Activated CD4-positive, alpha-beta T cell treated with anti-CD3 and anti-CD28 coated beads for 36 hours (primary cell): ENCODE results near the gene ITGB4. TPM values are rescaled to one million over a fixed set of nuclear protein-coding genes. Genes with fewer than 3 reads are reported as not detected.

Source experiments
- ATAC-seq: fragments of 200-7000 bp; cut with Tn5 transposase; one replicate; pipeline ENCODE4 v1.10.0; 2021; ENCODE audit warnings: mild to moderate bottlenecking, moderate library complexity
- CTCF ChIA-PET: fragments of 350-600 bp; sonication (Branson Sonifier 250); formaldehyde crosslinking; loops from one replicate; lab custom pipeline; 2021; ENCODE audit warnings: antibody characterized with exemption; lab: Charles Lee
- POLR2A ChIA-PET: fragments of 350-600 bp; sonication (Branson Sonifier 250); formaldehyde crosslinking; loops from one replicate; lab custom pipeline; 2021; ENCODE audit warnings: antibody characterized with exemption, inconsistent platforms; lab: Charles Lee
- DNase-seq: peaks from one replicate; pipeline ENCODE4 v3.0.0-alpha.2; 2020
- H3K27ac Mint-ChIP-seq: one replicate; pipeline ENCODE4 v1.8.0; 2021; ENCODE audit warnings: mixed read lengths
- H3K27me3 Mint-ChIP-seq: one replicate; pipeline ENCODE4 v1.8.0; 2021; ENCODE audit warnings: mixed read lengths
- H3K36me3 Mint-ChIP-seq: one replicate; pipeline ENCODE4 v1.8.0; 2021; ENCODE audit warnings: low read depth, mixed read lengths
- H3K4me1 Mint-ChIP-seq: one replicate; pipeline ENCODE4 v1.8.0; 2021; ENCODE audit warnings: mixed read lengths
- H3K4me3 Mint-ChIP-seq: one replicate; pipeline ENCODE4 v1.8.0; 2021; ENCODE audit warnings: mild to moderate bottlenecking, moderate library complexity, mixed read lengths
- H3K9me3 Mint-ChIP-seq: one replicate; pipeline ENCODE4 v1.8.0; 2021; ENCODE audit warnings: low read depth, mixed read lengths
- intact Hi-C, 2 experiments: fragments of 100-400 bp; cut with DNase I in 1 of 2; cut with micrococcal nuclease in 1 of 2; formaldehyde crosslinking; loops; one replicate each; pipeline versions ENCODE4 v1.14.2 to v1.15.1; 2022 to 2024; cut with DNase I, micrococcal nuclease
- total RNA-seq, 2 experiments: library from RNA; stranded (reverse); gene quantifications; one replicate each; pipeline ENCODE4 v1.2.3, GENCODE V29; 2021

Gene ITGB4
- total RNA-seq, 2 experiments from 2014 or later: 0.62 to 1.5 TPM

DNA sequence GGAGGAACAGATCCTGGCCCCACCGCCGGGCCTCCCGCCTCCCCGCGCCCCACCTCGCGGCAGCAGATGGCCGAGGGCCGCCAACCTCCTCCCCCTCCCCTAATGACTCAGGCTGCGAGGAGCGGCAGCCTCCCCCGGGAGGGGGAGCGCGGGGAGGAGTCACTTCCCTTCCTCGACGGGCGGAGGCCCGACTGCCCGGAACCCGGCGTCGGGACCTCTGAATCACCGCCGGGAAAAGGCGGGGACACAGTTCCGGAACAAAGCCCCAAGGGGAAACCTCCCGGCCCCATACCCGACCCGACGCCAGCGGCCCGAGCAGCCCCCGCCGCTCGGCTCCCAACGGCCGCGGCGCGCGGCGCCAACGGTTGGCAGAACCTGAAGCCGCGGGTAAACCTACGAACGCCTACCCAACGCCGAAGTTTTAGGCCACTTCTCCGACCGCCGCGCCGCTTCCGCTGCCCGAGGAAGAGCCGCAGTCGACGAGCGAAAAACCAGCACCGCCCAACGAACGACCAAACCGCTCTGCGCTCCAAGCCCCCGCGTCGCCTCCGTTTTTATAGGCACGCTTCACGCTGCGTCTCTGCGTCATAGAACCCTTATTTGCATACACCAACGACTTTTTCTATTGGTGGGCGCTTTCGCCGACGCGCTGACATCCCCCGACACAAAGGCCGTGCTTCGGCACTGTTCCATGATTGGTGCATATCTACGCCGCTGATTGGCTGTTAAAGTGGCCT lies 58.2 kb downstream of the ITGB4 start:
- Mint-ChIP-seq H3K4me1 (peaks cover 46% of the 10 kb centered on the region), H3K27ac (peak overlapping the region; percentile 99), H3K4me3 (peak overlapping the region; percentile 98), H3K27me3 (peaks cover 1% of the 10 kb centered on the region), H3K36me3 (peaks cover 45% of the 10 kb centered on the region), H3K9me3 (no peaks in the 10 kb centered on the region)
- intact Hi-C loops: loop anchor here (1.0 to 5.0 kb wide), 14 partner anchors 14 to 958 kb away; partner anchors contain the start of genes UBALD2 (in 2 of the 2), GALK1 (in 1 of the 2), GALR2 (in 1 of the 2) and RECQL5 (in 1 of the 2)
- CTCF ChIA-PET: interaction anchor here (0.6 to 2.3 kb wide), 10 partner anchors 14 to 231 kb away, joined by 3 to 8 read pairs (median 4); partner anchors contain the start of genes GALK1, TRIM65 and WBP2
- DNase-seq (peak; percentile 96), ATAC-seq (peak; percentile 69)
- POLR2A ChIA-PET: interaction anchor here (0.6 to 1.6 kb wide), 24 partner anchors 9 to 819 kb away, joined by 3 to 25 read pairs (median 4); partner anchors contain the start of genes GALK1, ITGB4, SLC25A19 and UNC13D

DNA sequence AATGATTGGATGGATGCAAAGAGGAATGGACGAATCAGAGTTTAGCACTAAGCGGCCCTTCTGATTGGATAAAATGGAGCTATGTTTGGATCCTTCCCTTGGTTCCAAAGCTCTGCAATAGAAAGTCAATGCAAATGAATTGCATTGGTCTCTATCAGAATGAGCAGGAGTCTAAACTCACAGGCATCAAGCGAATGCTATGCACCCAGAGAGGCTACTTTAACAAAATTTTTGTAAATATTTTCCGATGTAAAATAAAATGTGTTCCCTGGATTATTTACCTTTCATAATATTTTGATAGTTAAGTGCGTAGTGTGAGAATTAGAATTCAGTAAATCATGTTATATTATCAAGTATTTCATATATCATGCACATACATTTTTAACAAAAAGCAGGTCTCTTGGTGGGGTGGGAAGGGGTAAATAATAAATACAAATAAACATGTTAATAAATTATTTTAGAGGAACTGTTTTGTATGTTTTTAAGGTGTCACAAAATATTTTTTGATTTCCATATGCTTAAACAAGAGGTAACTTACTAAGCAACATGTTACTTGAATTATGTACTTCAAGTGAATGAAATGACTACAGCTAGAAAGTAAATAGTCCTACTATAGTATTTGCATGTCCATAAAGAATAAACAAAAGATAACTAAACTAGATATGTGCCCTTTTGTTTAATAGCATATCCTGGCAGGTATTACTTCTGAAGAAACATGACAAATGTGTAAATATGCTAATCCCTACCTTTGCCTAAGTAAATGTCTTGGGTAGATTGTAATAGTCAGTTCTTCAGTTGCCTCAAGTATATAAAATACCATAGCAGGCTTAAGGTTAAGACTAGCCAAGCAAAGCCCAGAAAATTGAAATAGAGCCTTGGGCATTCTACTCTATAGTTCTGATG lies 59.0 kb downstream of the ITGB4 start:
- ChIA-PET POLR2A (interaction anchor here (0.5 to 1.6 kb wide), 24 partner anchors 9 to 820 kb away, joined by 3 to 25 read pairs (median 4); partner anchors contain the start of genes GALK1, ITGB4, RECQL5 and SAP30BP), CTCF (interaction anchor here (0.6 to 2.3 kb wide), 11 partner anchors 10 to 622 kb away, joined by 3 to 8 read pairs (median 4); partner anchors contain the start of genes GALK1, TRIM65 and WBP2)
- Mint-ChIP-seq H3K9me3 (no peaks in the 10 kb centered on the region), H3K4me3 (peak overlapping the region; percentile 98), H3K27ac (peak overlapping the region; percentile 99), H3K4me1 (peaks cover 46% of the 10 kb centered on the region), H3K36me3 (peaks cover 44% of the 10 kb centered on the region), H3K27me3 (peaks cover 1% of the 10 kb centered on the region)
- DNase-seq (no peak), ATAC-seq (no peak)
- intact Hi-C loops: loop anchor here (1.0 to 10.0 kb wide), 18 partner anchors 15 to 957 kb away; partner anchors contain the start of genes SRSF2 (in 2 of the 2), UBALD2 (in 2 of the 2), FDXR (in 1 of the 2) and GALK1 (in 1 of the 2)

DNA sequence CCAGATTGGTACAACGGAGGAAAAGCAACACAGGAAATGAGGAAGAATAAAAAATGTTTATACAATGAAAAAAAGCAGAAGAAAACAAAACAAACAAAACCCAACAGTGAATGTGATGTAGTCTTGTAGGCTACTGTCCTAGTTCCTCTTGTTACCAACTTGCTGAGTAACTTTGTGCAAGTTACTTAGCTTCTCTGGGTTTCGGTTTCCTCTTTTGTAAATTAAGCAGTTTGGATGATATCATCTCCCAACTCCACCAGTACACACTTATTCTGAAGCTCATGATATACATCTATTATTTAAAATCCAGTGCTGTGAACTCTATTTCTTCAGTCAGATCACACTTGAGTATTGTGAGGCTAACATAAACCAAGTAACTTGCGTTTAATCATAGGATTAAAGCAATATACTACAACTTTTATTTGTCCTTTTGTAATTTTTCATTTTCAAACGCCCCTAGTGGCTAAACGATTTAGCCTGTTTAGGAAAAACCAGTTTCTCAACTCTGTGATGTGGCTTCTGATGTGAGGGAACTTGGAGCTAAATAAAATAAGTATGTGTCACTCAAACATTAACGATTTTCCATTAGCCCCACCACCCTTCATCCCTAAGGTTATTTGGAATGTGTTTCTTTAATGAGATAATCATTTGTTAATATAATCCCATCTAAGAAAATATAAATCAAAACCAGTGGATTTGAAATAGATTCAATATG lies 62.0 kb downstream of the ITGB4 start:
- H3K27ac Mint-ChIP-seq: peak overlapping the region; percentile 100
- ChIA-PET POLR2A (interaction anchor here (0.6 to 5.1 kb wide), 6 partner anchors 9 to 446 kb away, joined by 3 to 45 read pairs (median 4); partner anchors contain the start of gene WBP2), CTCF (interaction anchor here (0.5 to 2.2 kb wide), 19 partner anchors 10 to 481 kb away, joined by 3 to 13 read pairs (median 5); partner anchors contain the start of genes GALK1, RECQL5, SAP30BP and WBP2)
- H3K4me3 Mint-ChIP-seq: peak overlapping the region; percentile 91
- H3K4me1 Mint-ChIP-seq: peaks cover 52% of the 10 kb centered on the region
- H3K27me3 Mint-ChIP-seq: peaks cover 1% of the 10 kb centered on the region
- DNase-seq: no peak
- intact Hi-C loops: loop anchor here (5.0 to 10.0 kb wide), 4 partner anchors 409 to 954 kb away; partner anchors contain the start of genes FDXR (in 1 of the 2), MFSD11 (in 1 of the 2), SPHK1 (in 1 of the 2) and SRSF2 (in 1 of the 2)
- peak; percentile 18 for ATAC-seq
- no peaks in the 10 kb centered on the region for H3K9me3 Mint-ChIP-seq
- peaks cover 21% of the 10 kb centered on the region for H3K36me3 Mint-ChIP-seq

DNA sequence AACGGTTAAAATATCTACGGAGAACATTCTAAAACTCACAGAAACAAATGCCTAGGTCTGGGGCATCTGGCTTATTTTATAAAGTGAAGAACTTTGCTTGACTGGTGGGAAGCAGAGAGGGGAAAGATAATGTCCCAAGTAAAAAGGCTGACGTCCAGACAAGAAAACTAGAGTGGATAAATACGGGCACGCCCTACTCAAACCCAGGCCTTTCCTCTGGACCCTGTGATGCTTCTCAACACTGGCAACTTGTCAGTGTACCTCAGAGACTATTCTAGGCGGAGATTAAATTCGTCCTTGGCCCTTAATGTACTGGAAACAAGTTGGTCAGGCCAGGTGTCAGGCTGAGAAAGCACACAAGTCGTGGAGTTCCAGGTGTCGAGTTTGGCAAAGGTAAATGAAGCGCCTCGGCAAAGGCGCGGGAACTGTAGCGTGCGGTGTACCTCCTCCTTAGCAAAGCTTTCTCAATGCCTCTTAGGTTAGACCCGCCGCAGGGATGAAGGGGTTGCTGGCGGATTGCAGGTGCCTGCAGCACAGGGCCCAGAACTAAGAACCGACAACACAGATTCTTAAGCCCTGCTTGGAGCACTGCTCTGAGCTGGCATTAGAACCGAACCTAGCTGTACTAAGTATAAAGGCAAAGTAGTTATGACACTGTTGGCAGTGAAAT lies 62.7 kb downstream of the ITGB4 start:
- POLR2A ChIA-PET: interaction anchor here (0.7 to 5.1 kb wide), 5 partner anchors 9 to 71 kb away, joined by 3 to 45 read pairs (median 8); partner anchors contain the start of gene WBP2
- peak; percentile 5 for ATAC-seq
- DNase-seq: peak; percentile 50
- H3K36me3 Mint-ChIP-seq: peaks cover 14% of the 10 kb centered on the region
- CTCF ChIA-PET: interaction anchor here (0.6 to 2.2 kb wide), 17 partner anchors 8 to 480 kb away, joined by 3 to 13 read pairs (median 5); partner anchors contain the start of genes GALK1, RECQL5, SAP30BP and WBP2
- intact Hi-C loops: loop anchor here (1.0 to 10.0 kb wide), 13 partner anchors 43 to 953 kb away; partner anchors contain the start of genes FBF1 (in 1 of the 2), FDXR (in 1 of the 2), GGA3 (in 1 of the 2) and GRB2 (in 1 of the 2)
- peaks cover 1% of the 10 kb centered on the region for H3K27me3 Mint-ChIP-seq
- H3K4me1 Mint-ChIP-seq: peaks cover 55% of the 10 kb centered on the region
- no peaks in the 10 kb centered on the region for H3K9me3 Mint-ChIP-seq
- H3K27ac Mint-ChIP-seq: peak overlapping the region; percentile 100
- peak overlapping the region; percentile 91 for H3K4me3 Mint-ChIP-seq

- intact Hi-C loops: loop anchor here (1.0 to 10.0 kb wide), 15 partner anchors 42 to 953 kb away; partner anchors contain the start of genes WBP2 (in 2 of the 2), ACOX1 (in 1 of the 2), FBF1 (in 1 of the 2) and FDXR (in 1 of the 2)
- POLR2A ChIA-PET: interaction anchor here (0.5 to 5.1 kb wide), 5 partner anchors 10 to 71 kb away, joined by 3 to 45 read pairs (median 4); partner anchors contain the start of gene WBP2
- Mint-ChIP-seq H3K36me3 (peaks cover 12% of the 10 kb centered on the region), H3K9me3 (no peaks in the 10 kb centered on the region), H3K27ac (peak within 1 kb of the TSS; percentile 100), H3K27me3 (peaks cover 1% of the 10 kb centered on the region), H3K4me3 (peak within 1 kb of the TSS; percentile 91), H3K4me1 (peaks cover 55% of the 10 kb centered on the region)
- DNase-seq (peak; percentile 97), ATAC-seq (peak; percentile 67)
- CTCF ChIA-PET: interaction anchor here (0.7 to 3.2 kb wide), 8 partner anchors 8 to 152 kb away, joined by 3 to 16 read pairs (median 6); partner anchors contain the start of genes GALK1 and WBP2
These were observed 63.3 kb downstream of the ITGB4 start, which contains the start of gene UNK for GRCh38 chr17:75784473-75785015. Gene UNK, plus strand, starts transcription at chr17:75784806. Its CDS starts 75 bp downstream, at chr17:75784881.

- Mint-ChIP-seq H3K9me3 (no peaks in the 10 kb centered on the region), H3K27ac (peak overlapping the region; percentile 100), H3K4me1 (peaks cover 49% of the 10 kb centered on the region), H3K36me3 (peaks cover 10% of the 10 kb centered on the region), H3K4me3 (peak overlapping the region; percentile 91), H3K27me3 (no peaks in the 10 kb centered on the region)
- intact Hi-C loops: loop anchor here (1.0 to 10.0 kb wide), 8 partner anchors 42 to 942 kb away; partner anchors contain the start of genes ACOX1 (in 1 of the 2), GGA3 (in 1 of the 2), JMJD6 (in 1 of the 2) and METTL23 (in 1 of the 2)
- POLR2A ChIA-PET: interaction anchor here (0.5 to 5.1 kb wide), 10 partner anchors 11 to 406 kb away, joined by 3 to 45 read pairs (median 4); partner anchors contain the start of gene GALK1
- CTCF ChIA-PET: interaction anchor here (0.8 to 3.8 kb wide), 14 partner anchors 9 to 92 kb away, joined by 3 to 21 read pairs (median 4); partner anchors contain the start of gene GALK1
- peak; percentile 47 for ATAC-seq
- peak; percentile 95 for DNase-seq
These were observed 64.0 kb downstream of the ITGB4 start for GRCh38 chr17:75785016-75785890.

DNA sequence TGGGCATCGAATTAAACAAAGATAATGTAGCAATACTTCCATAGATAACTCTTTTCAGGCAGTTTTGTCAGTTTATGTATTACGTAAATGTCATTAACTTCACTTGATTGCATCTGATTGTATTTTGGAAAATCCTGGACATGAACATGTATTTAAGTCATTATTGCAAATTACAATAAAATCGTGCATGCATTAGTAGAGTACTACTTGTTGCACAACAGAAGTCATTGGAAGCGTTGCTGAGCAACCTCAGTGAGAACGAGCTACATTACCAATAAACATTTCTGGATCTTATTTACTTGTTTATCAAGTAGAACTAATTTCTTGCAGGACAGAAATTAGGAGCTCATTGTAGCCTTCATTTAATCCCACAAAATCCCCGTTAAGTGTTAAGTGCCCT lies 70.0 kb downstream of the ITGB4 start:
- ChIA-PET POLR2A (interaction anchor here (0.7 to 0.9 kb wide), 2 partner anchors 15 to 42 kb away, joined by 3 to 4 read pairs; no protein-coding TSS in a partner anchor), CTCF (interaction anchor here (0.6 to 2.0 kb wide), 9 partner anchors 16 to 70 kb away, joined by 3 to 6 read pairs (median 4); no protein-coding TSS in a partner anchor)
- Mint-ChIP-seq H3K9me3 (no peaks in the 10 kb centered on the region), H3K36me3 (peaks cover 19% of the 10 kb centered on the region), H3K27me3 (no peaks in the 10 kb centered on the region), H3K4me3 (no peak overlapping the region), H3K27ac (no peak overlapping the region), H3K4me1 (peaks cover 42% of the 10 kb centered on the region)
- intact Hi-C loops: no loop called here
- ATAC-seq (no peak), DNase-seq (no peak)

DNA sequence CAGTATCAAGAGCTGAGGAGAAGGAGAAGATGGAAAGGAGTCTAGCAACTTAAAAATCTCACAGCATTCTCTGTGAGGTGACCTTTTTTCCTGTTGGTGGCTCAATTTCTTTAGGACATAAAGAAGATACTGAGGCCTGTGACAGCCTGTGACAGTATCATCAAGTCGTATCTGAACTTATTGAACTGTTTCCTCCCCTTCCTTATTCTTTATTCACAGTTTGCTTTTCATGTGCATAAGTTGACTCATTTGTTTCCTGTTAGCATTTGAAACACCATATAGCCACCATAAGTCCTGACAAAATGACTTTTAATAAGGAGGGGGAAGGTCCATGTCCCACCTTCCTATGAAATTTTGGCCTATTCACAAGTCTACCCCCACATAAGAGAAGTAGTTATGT lies 72.2 kb downstream of the ITGB4 start:
- POLR2A ChIA-PET: no interaction called here
- Mint-ChIP-seq H3K27ac (peak overlapping the region; percentile 13), H3K4me1 (peaks cover 25% of the 10 kb centered on the region), H3K36me3 (peaks cover 23% of the 10 kb centered on the region), H3K27me3 (no peaks in the 10 kb centered on the region), H3K9me3 (no peaks in the 10 kb centered on the region), H3K4me3 (no peak overlapping the region)
- intact Hi-C loops: no loop called here
- ATAC-seq (peak; percentile 64), DNase-seq (no peak)
- CTCF ChIA-PET: interaction anchor here (0.6 to 1.2 kb wide), 2 partner anchors 33 to 951 kb away, joined by 3 read pairs; no protein-coding TSS in a partner anchor
